Measurements from ENCODE around the gene ANKRD33.

ANKRD33 gene

GRCh38 chr12:51922146-51922545 is 34.2 kb downstream of the ANKRD33 start:
- no peak for DNase-seq

GRCh38 chr12:51922762-51923505 is 35.0 kb downstream of the ANKRD33 start:
- DNase-seq = no peak

- peak; percentile 32 for DNase-seq
These were observed 35.8 kb downstream of the ANKRD33 start for GRCh38 chr12:51923506-51924365.

GRCh38 chr12:51924551-51925319 is 36.8 kb downstream of the ANKRD33 start:
- no peak for DNase-seq

- no peak for DNase-seq
These were observed 37.6 kb downstream of the ANKRD33 start for GRCh38 chr12:51925346-51926063.

- no peak for DNase-seq
These were observed 38.2 kb downstream of the ANKRD33 start for GRCh38 chr12:51926064-51926632.

- DNase-seq = no peak
These were observed 38.8 kb downstream of the ANKRD33 start for GRCh38 chr12:51926718-51927117.

GRCh38 chr12:51932218-51933076 is 44.5 kb downstream of the ANKRD33 start:
- DNase-seq = no peak

- DNase-seq = no peak
These were observed 46.2 kb downstream of the ANKRD33 start for GRCh38 chr12:51934080-51934479.

- DNase-seq = no peak
These were observed 50.0 kb downstream of the ANKRD33 start for GRCh38 chr12:51937926-51938325.

GRCh38 chr12:51938726-51939125 is 50.8 kb downstream of the ANKRD33 start:
- no peak for DNase-seq

- peak; percentile 75 for DNase-seq
These were observed 53.2 kb downstream of the ANKRD33 start for GRCh38 chr12:51941011-51941581.
